Uterus (tissue), 2 donors: Measurements from ENCODE around the gene NCOA3.

Experiments used
- POLR2A ChIP-seq, 2 donors: fragments of 450-650 bp; IDR thresholded peaks; one replicate each; pipeline ENCODE4 v1.6.1; 2016; ENCODE audit warnings: antibody characterized with exemption in 2 of 2, mild to moderate bottlenecking in 1 of 2, moderate library complexity in 1 of 2
- TF ChIP-seq, protein P1 (sequence below), 4 experiments: fragments of 200-600 bp in 2 of 4; fragments of 450-650 bp in 2 of 4; sonication (generic) in 2 of 4; IDR thresholded peaks; one replicate each; pipeline ENCODE4 v1.5.1; 2016 to 2019; ENCODE audit warnings: antibody characterized with exemption in 4 of 4, mild to moderate bottlenecking in 2 of 4, moderate library complexity in 1 of 4

DNA sequence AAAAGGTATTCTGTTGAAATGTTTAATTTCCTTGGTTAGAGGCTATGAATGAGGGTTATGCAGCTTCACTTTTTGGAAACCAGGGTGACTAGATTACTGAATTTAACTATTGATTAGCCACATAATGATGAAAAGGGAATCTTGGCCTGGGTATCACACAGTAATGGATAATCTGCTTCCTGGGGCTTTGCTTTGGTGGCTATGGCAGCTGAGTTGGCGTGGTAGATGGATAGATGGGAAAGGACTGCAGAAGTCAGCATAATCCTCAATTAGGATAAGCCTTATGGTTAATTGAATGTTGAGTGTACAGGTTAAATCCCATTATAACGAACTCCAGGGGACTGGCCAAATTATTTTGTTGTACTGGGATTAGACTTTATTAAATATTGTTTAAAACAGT, 5.2 kb downstream of the NCOA3 start:
- TF ChIP-seq, protein P1, sequence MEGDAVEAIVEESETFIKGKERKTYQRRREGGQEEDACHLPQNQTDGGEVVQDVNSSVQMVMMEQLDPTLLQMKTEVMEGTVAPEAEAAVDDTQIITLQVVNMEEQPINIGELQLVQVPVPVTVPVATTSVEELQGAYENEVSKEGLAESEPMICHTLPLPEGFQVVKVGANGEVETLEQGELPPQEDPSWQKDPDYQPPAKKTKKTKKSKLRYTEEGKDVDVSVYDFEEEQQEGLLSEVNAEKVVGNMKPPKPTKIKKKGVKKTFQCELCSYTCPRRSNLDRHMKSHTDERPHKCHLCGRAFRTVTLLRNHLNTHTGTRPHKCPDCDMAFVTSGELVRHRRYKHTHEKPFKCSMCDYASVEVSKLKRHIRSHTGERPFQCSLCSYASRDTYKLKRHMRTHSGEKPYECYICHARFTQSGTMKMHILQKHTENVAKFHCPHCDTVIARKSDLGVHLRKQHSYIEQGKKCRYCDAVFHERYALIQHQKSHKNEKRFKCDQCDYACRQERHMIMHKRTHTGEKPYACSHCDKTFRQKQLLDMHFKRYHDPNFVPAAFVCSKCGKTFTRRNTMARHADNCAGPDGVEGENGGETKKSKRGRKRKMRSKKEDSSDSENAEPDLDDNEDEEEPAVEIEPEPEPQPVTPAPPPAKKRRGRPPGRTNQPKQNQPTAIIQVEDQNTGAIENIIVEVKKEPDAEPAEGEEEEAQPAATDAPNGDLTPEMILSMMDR (IDR thresholded peaks at IDR 0.05): no peak
- TF ChIP-seq POLR2A (IDR thresholded peaks at IDR 0.05): no peak
